NCI-H510A treated with DMSO at 0.1 percent for 48 hours (cell line): ENCODE data around the gene FAAH.

ENCODE experiments used
- DNase-seq: peaks from one replicate; lab custom pipeline; 2025; lab: John Stamatoyannopoulos, UW

Gene FAAH

DNA sequence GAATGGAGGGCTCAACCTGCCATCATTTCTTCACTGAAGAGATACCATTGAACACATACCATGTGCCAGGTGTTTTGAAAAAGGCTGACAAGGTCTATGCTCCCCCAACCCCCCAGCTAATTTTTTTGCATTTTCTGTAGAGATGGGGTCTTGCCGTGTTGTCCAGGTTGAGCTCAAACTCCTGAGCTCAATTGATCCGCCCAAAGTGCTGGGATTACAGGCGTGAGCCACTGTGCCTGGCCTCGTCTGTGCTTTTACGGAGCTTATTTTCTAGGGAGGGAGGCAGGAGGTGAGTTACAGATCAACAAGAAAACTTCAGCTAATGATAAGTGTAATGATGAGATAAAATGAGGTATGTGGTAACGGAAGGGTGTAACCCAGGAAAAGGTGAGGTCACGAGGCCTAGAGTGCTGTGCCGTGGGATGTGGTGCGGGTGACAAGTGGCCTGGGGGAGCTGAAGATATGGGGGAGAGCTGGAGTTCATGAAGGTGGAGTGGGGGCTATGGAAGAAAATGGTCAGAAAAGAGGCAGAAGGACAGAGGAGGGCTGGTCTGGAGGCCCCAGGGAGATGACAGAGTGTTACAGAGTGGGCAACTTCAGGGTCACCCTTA is 28.2 kb downstream of the FAAH start:
- DNase-seq = no peak

DNA sequence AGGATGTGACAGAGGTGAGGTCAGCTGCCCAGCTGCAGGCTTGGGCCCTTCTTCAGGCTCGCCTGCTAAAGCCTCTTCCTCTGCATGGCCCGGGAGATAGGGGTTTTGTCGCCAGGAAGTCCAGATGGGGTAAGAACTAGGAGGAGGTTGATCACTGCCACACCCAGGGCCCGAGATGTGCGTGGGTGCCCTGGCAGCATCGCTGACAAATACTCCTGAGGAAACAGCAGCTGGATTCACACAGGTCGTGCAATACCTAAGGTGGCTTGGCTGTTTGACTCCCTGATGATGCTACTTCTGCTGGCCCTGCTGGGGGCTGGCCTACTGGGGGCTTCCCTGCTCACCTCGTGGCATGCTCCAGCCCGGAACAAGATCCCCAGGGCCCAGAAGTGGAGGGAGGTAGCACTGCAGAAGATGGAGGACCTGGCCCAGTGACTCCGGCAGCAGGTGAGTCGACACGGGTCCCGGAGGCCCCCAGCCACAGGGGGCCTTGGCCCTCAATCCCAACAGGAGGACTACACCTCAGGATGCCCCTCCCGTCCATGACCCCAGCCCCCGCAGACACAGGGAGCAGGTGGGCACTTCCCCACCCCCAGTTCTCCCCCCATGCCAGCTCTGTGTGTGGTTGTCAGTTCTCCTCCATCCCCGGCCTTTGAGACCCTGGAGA is 29.6 kb downstream of the FAAH start:
- DNase-seq = no peak

DNA sequence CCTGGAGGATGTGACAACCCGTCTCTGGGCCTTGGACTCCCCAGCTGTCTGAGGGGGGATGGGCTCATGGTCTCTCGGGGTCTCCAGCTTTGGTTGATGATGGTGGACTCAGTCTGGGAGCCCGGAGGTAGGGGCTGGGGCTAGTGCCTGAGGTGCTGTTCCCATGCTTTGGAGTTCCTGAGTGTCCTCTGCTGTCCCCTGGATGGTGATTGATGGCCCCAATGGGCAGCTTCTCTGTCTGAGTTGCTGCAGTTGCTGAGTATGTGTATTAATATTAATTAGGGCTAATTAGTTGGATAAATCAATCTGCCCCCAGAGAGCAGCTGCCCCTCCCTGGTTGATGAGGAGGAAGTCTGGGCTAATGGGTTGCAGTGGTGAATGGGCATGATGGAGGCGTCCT is 30.6 kb downstream of the FAAH start:
- no peak for DNase-seq

DNA sequence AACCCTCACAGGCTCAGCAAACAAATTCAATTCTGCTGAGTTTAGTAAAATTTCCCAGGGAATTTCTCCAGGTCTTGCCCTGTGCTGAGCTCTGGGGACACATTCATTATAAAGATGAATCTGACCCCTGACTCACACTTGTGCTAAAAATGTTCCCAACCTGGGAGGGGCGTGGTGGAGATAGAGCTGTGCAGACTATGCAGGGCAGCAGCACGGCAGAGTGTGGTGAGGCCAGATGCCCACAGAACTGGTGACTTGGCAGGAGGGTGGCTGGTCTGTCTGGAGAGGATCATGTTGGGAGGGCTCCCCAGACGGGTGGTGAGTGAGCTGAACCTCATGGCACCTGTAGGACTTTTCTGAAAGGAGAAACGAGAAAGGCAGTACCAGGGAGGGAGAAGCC is 31.6 kb downstream of the FAAH start:
- no peak for DNase-seq

DNA sequence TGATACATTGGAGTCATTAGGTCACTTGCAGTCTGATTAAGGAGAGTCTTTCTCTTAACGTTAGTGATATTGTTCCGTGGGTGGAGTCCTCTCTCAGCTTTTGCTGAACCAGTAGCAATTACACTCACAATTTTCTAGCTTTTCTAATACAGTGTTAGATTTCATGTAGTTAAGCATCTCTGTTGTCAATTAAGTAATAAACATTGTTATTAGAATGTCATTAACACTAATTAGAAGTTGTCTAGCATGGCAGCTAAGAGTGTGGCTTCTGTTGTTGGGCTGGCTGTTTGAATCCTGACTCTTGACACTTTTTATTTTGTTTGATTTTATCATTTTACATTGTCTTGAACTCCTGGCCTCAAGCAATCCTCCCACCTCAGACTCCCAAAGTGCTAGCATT is 33.4 kb downstream of the FAAH start:
- DNase-seq = no peak

DNA sequence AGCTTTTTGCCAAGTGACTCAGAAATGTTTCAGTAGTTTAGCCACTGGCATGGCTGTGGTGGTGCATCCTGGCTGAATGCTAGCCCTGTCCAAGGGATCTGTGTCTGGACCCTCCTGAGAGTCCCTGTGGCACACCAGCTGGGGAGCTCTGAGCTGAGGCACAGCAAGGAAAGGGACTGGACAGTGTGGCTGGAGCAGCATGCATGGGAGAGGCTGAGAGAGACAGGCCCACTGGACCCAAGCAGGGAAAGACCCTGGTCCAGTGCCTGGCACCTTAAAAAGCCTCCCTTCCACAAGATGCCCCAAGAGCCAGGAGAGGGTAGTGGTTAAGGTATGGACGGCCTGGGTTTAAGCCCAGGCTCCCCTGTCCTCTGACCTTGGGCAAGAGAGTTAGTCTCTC is 35.3 kb downstream of the FAAH start:
- no peak for DNase-seq

DNA sequence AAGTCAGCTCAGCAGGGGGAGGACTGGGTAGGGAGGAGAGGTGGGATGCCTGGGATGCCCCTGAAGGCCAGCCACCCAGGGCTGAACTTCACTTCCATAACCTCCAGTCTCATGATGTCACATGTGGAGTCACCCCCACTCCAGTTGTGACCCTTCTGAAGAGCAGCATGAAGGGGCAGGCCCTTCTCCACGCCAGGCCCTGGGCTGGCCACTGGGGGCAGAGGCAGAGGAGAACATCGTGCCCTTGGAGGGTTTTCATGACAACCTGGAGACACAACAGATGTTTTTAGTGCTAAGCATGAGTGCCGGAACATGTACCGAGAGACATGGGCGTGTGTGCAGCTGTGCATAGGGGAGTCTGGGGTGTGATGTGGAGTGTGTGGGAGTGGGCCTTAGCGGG is 37.6 kb downstream of the FAAH start:
- DNase-seq = no peak

DNA sequence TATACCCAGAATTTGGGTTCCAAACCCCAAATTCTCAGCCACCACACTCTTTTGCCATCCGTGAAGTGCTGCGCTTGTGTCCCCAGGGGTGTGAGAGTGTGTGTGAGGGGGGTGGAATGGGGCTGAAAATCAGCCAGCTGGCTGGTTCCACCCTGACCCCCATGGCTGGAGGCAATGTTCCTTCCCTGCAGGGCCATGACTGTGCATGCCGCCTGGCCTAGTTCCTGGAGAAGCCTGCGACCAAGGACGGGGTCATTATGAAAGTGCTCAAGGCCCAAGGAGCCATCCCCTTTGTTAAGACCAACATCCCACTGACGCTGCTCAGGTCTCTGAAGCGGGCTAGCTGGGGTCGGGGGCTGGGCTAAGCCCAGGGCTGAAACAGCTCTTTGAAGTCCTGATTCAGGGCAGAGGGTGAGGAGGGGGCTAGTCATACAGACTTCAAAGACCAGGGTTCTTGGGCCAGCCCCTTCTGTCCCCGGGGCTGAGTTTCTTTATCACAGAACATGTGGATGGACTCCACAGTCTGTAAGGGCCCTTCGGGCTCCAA is 38.7 kb downstream of the FAAH start:
- no peak for DNase-seq

DNA sequence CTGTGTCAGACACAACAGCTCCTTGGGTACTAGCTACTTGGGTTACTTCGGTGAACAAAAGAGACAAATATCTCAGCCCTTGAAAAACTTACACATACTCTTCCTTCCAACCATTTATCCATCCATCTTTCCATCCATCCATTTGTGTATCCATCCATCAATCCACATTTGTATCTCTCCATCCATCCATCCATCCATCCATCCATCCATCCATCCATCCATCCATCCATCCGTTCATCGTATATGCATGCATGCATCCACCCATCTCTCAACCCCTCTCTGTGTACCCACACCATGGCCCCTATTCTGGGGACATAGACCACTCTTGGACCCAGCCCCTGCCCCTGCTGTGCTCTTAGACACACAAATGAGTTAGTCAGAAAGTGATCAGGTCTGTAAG is 40.2 kb downstream of the FAAH start:
- no peak for DNase-seq

DNA sequence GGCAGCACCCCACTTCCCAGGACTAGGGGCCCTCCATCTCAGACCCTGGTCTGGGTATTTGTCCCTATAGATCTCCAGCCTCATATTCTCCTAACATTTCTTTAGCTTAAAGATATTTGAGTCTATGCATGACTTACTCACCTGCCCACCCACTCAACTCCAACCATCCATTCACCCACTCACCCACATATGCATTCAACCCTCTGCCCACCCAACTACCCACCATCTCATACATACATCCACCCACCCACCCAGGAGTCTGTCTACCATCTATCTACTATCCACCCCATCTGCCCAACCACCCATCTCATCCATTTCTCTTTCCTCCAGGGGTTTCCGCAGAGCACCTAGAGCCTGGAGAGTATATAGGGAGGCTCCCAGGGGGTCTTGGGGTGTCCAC is 42.7 kb downstream of the FAAH start:
- no peak for DNase-seq

DNA sequence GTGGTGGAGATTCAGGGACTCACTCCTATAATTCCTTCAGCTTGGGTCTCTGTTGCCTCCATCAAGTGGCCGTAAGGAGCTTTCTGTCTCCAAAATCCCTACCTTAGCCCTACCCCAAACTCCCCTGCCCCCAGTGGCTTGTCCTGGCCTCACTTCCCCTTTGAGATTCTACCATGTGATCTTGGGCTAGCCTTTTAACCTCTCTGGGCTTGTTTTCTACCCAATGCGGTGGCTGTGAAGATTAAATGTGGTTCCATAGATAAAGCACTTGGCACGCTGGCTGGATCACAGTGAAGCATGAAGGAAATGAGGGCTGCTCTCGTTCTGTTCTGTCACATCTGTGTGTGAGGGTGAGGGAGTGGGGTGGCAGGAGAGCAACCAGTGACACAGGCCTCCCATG is 43.6 kb downstream of the FAAH start:
- DNase-seq = no peak

DNA sequence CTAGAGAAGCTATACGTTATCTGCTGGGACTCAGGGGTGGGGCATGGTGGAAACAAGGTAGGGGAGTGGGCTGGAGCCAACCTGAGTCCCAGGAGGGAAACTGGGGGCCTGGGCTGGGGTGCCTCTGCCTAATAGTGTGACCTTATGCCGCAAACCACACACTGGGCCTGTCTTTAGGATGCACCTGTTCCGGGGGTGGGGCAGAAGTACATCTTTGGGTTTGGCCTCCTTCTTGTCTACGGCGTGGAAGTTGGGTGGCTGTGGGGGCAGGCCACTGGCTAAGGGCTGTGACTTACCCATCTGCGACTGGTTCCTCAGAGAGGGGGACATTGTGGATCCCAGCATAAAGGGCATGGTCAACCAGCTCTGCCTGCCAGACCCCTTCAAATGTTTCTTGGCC is 44.2 kb downstream of the FAAH start:
- no peak for DNase-seq

DNA sequence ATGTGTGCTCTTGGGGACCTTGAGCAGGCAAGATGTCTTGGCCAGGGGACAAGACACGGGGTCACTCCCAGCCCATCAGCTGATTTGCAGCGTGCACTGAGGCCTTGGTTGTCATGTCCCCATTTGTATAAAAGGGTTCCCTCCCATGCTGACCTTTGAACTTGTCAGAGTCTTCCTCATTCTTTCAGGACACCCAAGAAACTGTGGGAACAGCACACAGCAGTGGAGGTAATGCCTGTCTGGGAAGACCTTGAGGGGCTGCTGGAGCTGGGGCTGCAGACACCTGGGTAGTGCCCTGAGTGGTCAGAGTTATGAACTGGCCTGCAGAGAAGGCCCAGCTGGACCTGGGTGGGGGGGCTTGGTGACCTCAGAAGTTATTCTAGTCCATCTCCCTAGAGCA is 46.4 kb downstream of the FAAH start:
- DNase-seq = no peak

DNA sequence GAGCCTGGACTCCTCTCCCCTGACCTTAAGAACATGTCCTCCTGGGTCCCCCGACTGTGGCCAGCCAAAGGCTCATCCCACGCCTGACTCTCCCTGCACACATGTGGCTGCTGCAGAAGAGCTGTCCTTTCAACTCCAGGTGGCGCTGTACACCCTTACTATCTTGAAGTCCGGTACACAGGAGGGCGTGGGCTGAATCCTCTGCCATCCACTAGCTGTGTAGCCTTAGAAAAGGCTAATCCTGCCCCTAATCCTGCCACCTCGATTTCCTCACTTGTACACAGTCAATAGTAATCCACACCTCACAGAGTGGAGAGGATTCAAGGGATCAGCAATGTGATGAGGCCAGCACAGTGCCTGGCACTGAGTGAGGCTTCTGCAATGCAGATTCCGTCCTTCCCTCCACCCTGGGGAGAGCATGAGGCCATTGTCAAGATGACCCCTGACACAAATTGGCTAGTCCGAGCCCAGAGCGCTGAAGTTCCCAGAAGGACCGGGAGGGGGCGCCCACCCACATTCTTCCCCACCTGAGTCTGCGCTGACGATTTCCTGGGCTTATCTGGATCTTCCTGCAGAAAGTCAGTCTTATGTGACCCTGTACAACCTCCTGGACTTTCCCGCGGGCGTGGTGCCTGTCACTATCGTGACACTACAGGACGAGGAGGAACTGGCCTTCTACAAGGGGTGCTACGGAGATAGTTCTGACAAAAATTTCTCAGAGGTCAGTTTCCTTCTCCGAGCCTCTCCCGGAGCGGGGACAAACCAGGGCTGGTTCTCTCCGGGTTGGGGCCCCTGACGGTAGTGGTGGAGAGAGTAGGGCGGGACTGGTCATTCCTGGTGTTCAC is 48.4 kb downstream of the FAAH start:
- peak; percentile 20 for DNase-seq

DNA sequence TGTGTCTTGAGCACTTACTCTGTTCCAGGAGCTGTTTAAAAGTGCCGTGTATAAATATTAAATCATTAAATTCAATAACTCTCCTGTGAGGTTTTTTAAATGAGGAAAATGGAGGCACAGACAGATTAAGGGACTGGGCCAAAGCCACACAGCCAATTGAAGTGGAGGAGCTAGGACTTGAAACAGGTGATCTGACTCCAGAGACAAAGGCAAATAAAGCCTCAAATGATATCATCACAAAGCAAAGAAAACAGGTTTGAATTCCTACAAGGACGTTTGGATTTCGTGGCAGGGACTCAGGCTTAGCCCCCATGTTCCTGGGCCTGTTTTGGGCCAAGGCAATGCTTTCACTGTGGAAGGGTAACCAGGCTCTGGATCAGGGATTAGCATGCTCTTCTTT is 50.3 kb downstream of the FAAH start:
- DNase-seq = no peak

DNA sequence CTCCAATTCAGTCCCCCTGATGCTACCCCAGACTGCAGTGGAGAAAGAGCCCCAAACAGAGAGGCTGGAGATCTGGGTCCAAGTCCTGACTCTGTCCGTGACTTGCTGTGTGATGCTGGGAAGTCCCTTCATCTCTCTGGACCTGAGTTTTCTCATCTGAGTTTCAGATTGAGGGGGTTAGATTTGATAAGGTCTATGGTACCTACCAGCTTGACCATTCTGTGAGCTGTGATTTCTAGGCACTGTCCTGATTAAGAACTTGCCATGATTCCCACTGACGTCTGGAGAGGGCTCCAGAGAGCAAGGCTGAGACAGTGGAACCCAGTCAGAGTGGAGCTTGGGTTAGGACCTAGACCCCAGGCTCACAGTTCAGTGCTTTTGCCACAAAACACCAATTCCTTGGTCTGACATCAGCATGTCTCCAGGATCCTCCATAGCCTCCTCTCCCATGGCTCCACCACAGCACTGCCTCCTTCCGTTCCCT is 51.7 kb downstream of the FAAH start:
- no peak for DNase-seq

DNA sequence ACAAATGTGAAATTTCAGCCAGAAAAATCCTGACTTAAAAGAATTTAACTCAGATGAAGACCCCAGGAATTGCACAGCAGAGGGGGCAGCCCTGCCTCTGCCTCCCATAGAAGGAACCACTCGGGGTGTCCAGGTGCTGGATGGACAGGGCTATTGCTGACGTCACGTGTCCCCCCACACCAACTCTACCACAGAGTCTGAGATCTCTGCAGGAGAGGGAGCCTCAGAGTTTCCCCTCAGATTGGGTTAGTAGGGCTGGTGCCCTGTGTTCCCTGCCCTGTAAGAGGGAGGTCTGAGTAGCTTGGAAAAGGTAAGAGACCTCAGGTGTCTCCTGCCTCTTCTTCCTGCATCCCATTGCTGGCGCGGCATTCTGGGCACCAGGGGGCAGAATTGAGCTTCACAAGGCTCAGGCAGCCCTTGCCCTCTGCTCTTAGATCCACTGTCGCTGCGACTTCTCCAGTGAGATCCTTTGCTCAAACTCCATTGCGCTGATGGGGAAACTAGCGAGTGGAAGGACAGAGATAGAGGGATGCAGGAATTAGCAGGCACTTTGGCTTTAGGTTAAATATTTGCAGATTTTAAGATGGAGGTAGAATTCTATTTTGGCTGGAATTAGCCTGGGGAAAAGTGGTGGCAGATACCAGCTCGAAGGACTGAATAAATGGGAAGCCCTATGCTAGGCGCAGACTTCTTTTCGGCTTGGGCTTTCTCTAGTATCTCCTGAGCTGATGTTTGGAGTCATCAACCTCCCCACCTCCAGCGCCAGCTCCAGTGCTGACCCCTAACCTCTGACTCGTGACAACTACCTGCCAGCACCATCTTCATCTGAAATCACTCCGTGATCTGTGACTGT is 52.8 kb downstream of the FAAH start:
- peak; percentile 83 for DNase-seq

DNA sequence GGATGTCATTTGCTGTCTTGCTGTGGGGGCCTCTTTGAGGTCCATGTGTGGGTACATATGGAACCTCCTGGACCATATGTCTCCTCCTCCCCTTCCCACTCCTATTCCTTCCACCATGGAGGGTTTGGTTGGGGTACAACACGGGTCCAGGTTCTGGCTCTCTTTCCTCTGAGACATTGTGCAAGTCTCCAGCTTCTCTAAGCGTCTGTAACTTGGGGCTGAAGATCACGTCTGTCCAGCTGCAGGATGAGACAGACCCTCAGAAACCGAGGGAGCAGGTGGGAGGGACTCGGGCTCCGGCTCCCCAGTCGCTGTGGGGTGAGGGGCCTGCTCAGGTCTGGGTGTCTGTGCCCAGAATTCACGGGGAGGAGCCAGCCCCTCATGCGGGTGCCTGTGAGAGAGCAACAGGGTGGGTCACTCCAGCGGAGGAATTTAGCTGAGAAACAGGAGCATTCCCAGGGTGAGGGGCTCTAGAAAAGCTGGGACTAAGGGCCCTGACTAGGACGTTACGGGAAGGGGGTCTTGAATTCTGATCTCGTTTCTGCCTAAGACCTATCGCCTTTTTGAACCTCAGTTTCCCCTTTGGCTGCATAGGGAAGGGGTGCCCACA is 53.5 kb downstream of the FAAH start:
- no peak for DNase-seq

DNA sequence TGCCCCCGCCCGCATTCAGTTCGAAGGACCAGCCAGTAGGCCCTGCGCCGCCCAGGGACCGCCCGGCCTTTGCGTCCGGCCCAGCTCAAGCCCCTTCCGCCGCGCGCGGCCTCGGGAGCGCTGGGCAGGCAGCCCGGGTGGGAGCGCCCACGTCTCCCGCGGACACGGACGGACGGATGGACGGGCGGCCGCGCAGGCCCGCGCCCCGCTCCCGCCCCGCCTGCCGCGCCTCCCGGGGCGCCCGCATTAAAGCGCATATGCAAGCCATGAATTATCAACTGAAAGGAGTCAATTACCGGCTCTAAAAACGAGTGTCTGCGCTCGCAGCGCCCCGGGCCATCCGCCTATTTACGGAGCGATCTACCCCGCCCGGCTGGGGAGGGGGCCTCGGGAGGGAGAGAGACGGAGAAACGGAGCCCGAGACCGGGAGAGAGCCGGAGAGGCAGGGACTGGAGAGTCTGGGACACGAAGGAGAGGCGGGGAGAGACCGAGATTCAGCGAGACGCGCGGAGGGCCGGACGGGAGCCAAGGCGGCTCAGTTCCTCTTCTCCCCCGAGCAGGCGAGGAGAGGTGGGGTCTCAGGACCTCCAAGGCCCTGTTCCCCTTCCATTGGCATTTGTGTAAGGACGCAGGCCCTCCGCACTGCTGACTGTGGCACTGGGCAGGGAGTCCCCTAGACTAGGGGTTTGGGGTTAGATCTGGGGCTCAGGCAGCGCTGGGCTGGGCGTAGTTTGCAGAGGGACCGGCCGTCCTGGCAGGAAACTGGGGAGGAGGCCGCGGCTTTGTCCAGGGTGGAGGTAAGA is 54.2 kb downstream of the FAAH start:
- no peak for DNase-seq
